ENCODE results near the gene EIF4G3.
A peak's percentile ranks its signal among the peaks of the same experiment; 100 is the strongest.

GRCh38 chr1:21072721-21073120, 104.0 kb downstream of the EIF4G3 start:
- TF ChIP-seq CTCF (conservative IDR thresholded peaks at IDR 0.05; ENCODE audit: low read depth, low read length) (peak; percentile 23; the same call in 1 of the 2 replicates), EZH2 (IDR thresholded peaks at IDR 0.05; ENCODE audit: borderline replicate concordance, low read depth, low read length, poor library complexity, severe bottlenecking) (no peak)

Data from A673 (cell line).